Vagina (tissue), 2 donors: Measurements from ENCODE around the gene DZANK1.

ENCODE experiments used
- POLR2AphosphoS5 ChIP-seq, 2 donors: sonication (generic); formaldehyde crosslinking; IDR thresholded peaks; one replicate each; pipeline ENCODE4 v1.9.0; 2017; ENCODE audit warnings: antibody characterized with exemption in 2 of 2, mild to moderate bottlenecking in 2 of 2, low read depth in 1 of 2; ENCODE audit not compliant: insufficient read depth in 1 of 2
- TF ChIP-seq, protein P1 (sequence below), 3 experiments: fragments of 450-650 bp in 2 of 3; fragments of 200-600 bp in 1 of 3; sonication (generic) in 1 of 3; IDR thresholded peaks; one replicate each; pipeline ENCODE4 v1.5.1; 2017 to 2019; ENCODE audit warnings: antibody characterized with exemption in 3 of 3, mild to moderate bottlenecking in 2 of 3, moderate library complexity in 2 of 3

GRCh38 chr20:18477821-18478220 lies 11.0 kb upstream of the DZANK1 start:
- TF ChIP-seq, protein P1, sequence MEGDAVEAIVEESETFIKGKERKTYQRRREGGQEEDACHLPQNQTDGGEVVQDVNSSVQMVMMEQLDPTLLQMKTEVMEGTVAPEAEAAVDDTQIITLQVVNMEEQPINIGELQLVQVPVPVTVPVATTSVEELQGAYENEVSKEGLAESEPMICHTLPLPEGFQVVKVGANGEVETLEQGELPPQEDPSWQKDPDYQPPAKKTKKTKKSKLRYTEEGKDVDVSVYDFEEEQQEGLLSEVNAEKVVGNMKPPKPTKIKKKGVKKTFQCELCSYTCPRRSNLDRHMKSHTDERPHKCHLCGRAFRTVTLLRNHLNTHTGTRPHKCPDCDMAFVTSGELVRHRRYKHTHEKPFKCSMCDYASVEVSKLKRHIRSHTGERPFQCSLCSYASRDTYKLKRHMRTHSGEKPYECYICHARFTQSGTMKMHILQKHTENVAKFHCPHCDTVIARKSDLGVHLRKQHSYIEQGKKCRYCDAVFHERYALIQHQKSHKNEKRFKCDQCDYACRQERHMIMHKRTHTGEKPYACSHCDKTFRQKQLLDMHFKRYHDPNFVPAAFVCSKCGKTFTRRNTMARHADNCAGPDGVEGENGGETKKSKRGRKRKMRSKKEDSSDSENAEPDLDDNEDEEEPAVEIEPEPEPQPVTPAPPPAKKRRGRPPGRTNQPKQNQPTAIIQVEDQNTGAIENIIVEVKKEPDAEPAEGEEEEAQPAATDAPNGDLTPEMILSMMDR (IDR thresholded peaks at IDR 0.05) = no peak
- TF ChIP-seq POLR2AphosphoS5 (IDR thresholded peaks at IDR 0.05; ENCODE audit: insufficient read depth in 1 of 2, low read depth in 1 of 2) = no peak
